Measurements from ENCODE around the gene MINDY4B. TPM values are rescaled to one million over a fixed set of nuclear protein-coding genes. Genes with fewer than 3 reads are reported as not detected.

Gene MINDY4B
- total and polyA plus RNA-seq, 2 of the 13 experiments (the other 11 are each of a cell fraction or from before 2014, with no cell fraction given) = not detected

- TF ChIP-seq THAP7 (CRISPR knock-in tag; IDR thresholded peaks at IDR 0.05) = no peak
- TF ChIP-seq POLR2A (IDR thresholded peaks at IDR 0.05; ENCODE audit: insufficient read depth in 1 of 2, low read depth in 2 of 2, low read length in 2 of 2) = no peak
- TF ChIP-seq SPEN (CRISPR knock-in tag; IDR thresholded peaks at IDR 0.05; ENCODE audit: low read depth) = no peak
Measured at GRCh38 chr3:150933473-150933995, 28.3 kb upstream of the MINDY4B start (continued).

GRCh38 chr3:150931745-150932144, 26.5 kb upstream of the MINDY4B start:
- ATAC-seq = no peak
- H4K20me1 ChIP-seq (ENCODE audit: insufficient read depth, low read length) = no peaks in the 10 kb centered on the region
- WGBS (ENCODE audit: low lambda C conversion rate) = 0% methylated on average over 1 of the region's 1 CpG
- H3K4me2 ChIP-seq (ENCODE audit: low read depth, low read length) = no peak overlapping the region
- no peak for TF ChIP-seq ZNF644 (CRISPR knock-in tag; IDR thresholded peaks at IDR 0.05; ENCODE audit: low read depth)
- TF ChIP-seq MAZ (IDR thresholded peaks at IDR 0.05; ENCODE audit: borderline replicate concordance, low read depth, low read length) = no peak
- TF ChIP-seq MAZ (CRISPR knock-in tag; IDR thresholded peaks at IDR 0.05; ENCODE audit: low read depth) = no peak
- no peak for TF ChIP-seq ZBTB8A (CRISPR knock-in tag; IDR thresholded peaks at IDR 0.05; ENCODE audit: borderline replicate concordance, low read depth)
- TF ChIP-seq ZNF740 (CRISPR knock-in tag; IDR thresholded peaks at IDR 0.05) = no peak
- TF ChIP-seq MAF1 (CRISPR knock-in tag; IDR thresholded peaks at IDR 0.05; ENCODE audit: borderline replicate concordance) = no peak
- TF ChIP-seq GMEB2 (CRISPR knock-in tag; IDR thresholded peaks at IDR 0.05; ENCODE audit: low read depth) = no peak
- no peak for FAIRE-seq
- CTCF ChIA-PET (ENCODE audit: low intra/inter-chr PET ratio, low total read pairs) = no interaction called here
- H2AFZ ChIP-seq (ENCODE audit: low read length) = no peak overlapping the region
- H3K4me1 ChIP-seq (ENCODE audit: insufficient read depth, low read length) = no peaks in the 10 kb centered on the region
- H3K27me3 ChIP-seq (ENCODE audit: control insufficient read depth in 1 of 2, insufficient read depth in 2 of 2, low read length in 2 of 2) = no peaks in the 10 kb centered on the region
- in situ Hi-C loops (cut with HindIII; ENCODE audit: extremely low pct_ligation_motif_present, low pct_unique_long_range_greater_than_20kb) (no loop called here), intact Hi-C loops (cut with micrococcal nuclease; ENCODE audit: unreplicated experiment) (no loop called here)
- H3K4me3 ChIP-seq (replicated peaks in 1 of 3; ENCODE audit: insufficient read depth in 1 of 3, low read depth in 2 of 3, low read length in 3 of 3) = no peak overlapping the region
- no peak for DNase-seq (ENCODE audit: low spot score)
- H3K36me3 ChIP-seq (replicated peaks in 1 of 2; ENCODE audit: control insufficient read depth in 1 of 2, insufficient read depth in 2 of 2, low read length in 2 of 2) = no peaks in the 10 kb centered on the region
- H3K9ac ChIP-seq (ENCODE audit: insufficient read depth, low read depth, low read length) = no peak overlapping the region
- POLR2A ChIA-PET = no interaction called here
- H3K9me3 ChIP-seq (ENCODE audit: low read length) = no peaks in the 10 kb centered on the region
- no peaks in the 10 kb centered on the region for H3K79me2 ChIP-seq (ENCODE audit: insufficient read depth, low read length)
- no TSS peak for BruUV-seq (replicated peaks)
- H3K27ac ChIP-seq (ENCODE audit: extremely low read length, insufficient read depth, low read length) = no peak overlapping the region
